ENCODE results near the gene PCDHGA3. TPM values are rescaled to one million over a fixed set of nuclear protein-coding genes. Genes with fewer than 3 reads are reported as not detected.
"Not testable (repeated sequence)": the region's sequence is repeated elsewhere in the genome, so short reads cannot be mapped to it uniquely, and the experiment has no call there.

Gene PCDHGA3
- total RNA-seq, 2 donors from 2014 or later: 5.0 to 5.8 TPM

GRCh38 chr5:141342773-141343172 is 856 bp upstream of the PCDHGA3 start:
- no peak for ATAC-seq
- intact Hi-C loops (cut with DNase I): no loop called here
- no peak for DNase-seq

GRCh38 chr5:141343953-141344463 is 379 bp downstream of the PCDHGA3 start:
- DNase-seq (no peak), ATAC-seq (peak in 1 of 2 donors; percentile 48)
- intact Hi-C loops (cut with DNase I): no loop called here

- intact Hi-C loops (cut with DNase I): no loop called here
- no peak for ATAC-seq
- DNase-seq: no peak
Measured at GRCh38 chr5:141345327-141345726, 1.7 kb downstream of the PCDHGA3 start.

- intact Hi-C loops (cut with DNase I); ATAC-seq; DNase-seq: not testable (repeated sequence)
Measured at GRCh38 chr5:141346017-141346416, 2.4 kb downstream of the PCDHGA3 start.

- peak; percentile 57 to 66 for ATAC-seq
- intact Hi-C loops (cut with DNase I): loop anchor here in 1 of 2 donors (10.0 kb wide), 2 partner anchors 55 to 145 kb away; partner anchors contain the start of genes PCDHB12, PCDHGA9 and PCDHGB6
- DNase-seq: peak; percentile 38
Measured at GRCh38 chr5:141349917-141350619, 6.4 kb downstream of the PCDHGA3 start, which contains the start of gene PCDHGB1. PCDHGB1 (plus strand) TSS chr5:141350099; CDS start chr5:141350261, 162 bp downstream.

- intact Hi-C loops (cut with DNase I): loop anchor here in 1 of 2 donors (10.0 kb wide), 2 partner anchors 53 to 147 kb away; partner anchors contain the start of genes PCDHB12, PCDHGA9 and PCDHGB6
- no peak for DNase-seq
- ATAC-seq: no peak
Measured at GRCh38 chr5:141351591-141351990, 8.0 kb downstream of the PCDHGA3 start.

GRCh38 chr5:141354900-141355469 is 11.4 kb downstream of the PCDHGA3 start, which contains the start of gene PCDHGA4:
PCDHGA4 (plus strand) TSS chr5:141355021; CDS start chr5:141355108, 87 bp downstream.
- ATAC-seq (no peak), DNase-seq (no peak)
- intact Hi-C loops (cut with DNase I): loop anchor here in 1 of 2 donors (10.0 kb wide), 2 partner anchors 50 to 150 kb away; partner anchors contain the start of genes PCDHB12, PCDHGA9 and PCDHGB6

- intact Hi-C loops (cut with DNase I): loop anchor here in 1 of 2 donors (10.0 kb wide), 2 partner anchors 49 to 151 kb away; partner anchors contain the start of genes PCDHB12, PCDHGA9 and PCDHGB6
- DNase-seq (no peak), ATAC-seq (no peak)
Measured at GRCh38 chr5:141355641-141356040, 12.0 kb downstream of the PCDHGA3 start.

- DNase-seq: no peak
- intact Hi-C loops (cut with DNase I): loop anchor here in 1 of 2 donors (10.0 kb wide), 2 partner anchors 49 to 151 kb away; partner anchors contain the start of genes PCDHB12, PCDHGA9 and PCDHGB6
- no peak for ATAC-seq
Measured at GRCh38 chr5:141356133-141356532, 12.5 kb downstream of the PCDHGA3 start.

GRCh38 chr5:141356950-141357349 is 13.3 kb downstream of the PCDHGA3 start:
- DNase-seq: no peak
- intact Hi-C loops (cut with DNase I): loop anchor here in 1 of 2 donors (10.0 kb wide), 2 partner anchors 48 to 152 kb away; partner anchors contain the start of genes PCDHB12, PCDHGA9 and PCDHGB6
- ATAC-seq: no peak

GRCh38 chr5:141359790-141360426 is 16.3 kb downstream of the PCDHGA3 start, which contains the start of gene PCDHGB2:
PCDHGB2 (plus strand) TSS chr5:141359994; CDS start chr5:141360136, 142 bp downstream.
- no peak for ATAC-seq
- intact Hi-C loops (cut with DNase I): loop anchor here in 1 of 2 donors (10.0 kb wide), 2 partner anchors 45 to 155 kb away; partner anchors contain the start of genes PCDHB12, PCDHGA9 and PCDHGB6
- no peak for DNase-seq

GRCh38 chr5:141360685-141361084 is 17.1 kb downstream of the PCDHGA3 start:
- intact Hi-C loops (cut with DNase I): no loop called here
- DNase-seq: no peak
- ATAC-seq: no peak

- DNase-seq (no peak), ATAC-seq (no peak)
- intact Hi-C loops (cut with DNase I): no loop called here
Measured at GRCh38 chr5:141362719-141363118, 19.1 kb downstream of the PCDHGA3 start.

- DNase-seq: no peak
- intact Hi-C loops (cut with DNase I): no loop called here
Measured at GRCh38 chr5:141363952-141364660, 20.5 kb downstream of the PCDHGA3 start, which contains the start of gene PCDHGA5. PCDHGA5 (plus strand) TSS chr5:141364162; CDS start chr5:141364331, 169 bp downstream.

GRCh38 chr5:141366016-141366896 is 22.6 kb downstream of the PCDHGA3 start:
- no peak for DNase-seq
- no peak for ATAC-seq
- intact Hi-C loops (cut with DNase I): no loop called here

More at GRCh38 chr5:141363952-141364660, 20.5 kb downstream of the PCDHGA3 start, which contains the start of gene PCDHGA5:
- ATAC-seq: no peak

- ATAC-seq (peak; percentile 86 to 90), DNase-seq (peak; percentile 49)
- intact Hi-C loops (cut with DNase I): no loop called here
Measured at GRCh38 chr5:141369994-141370848, 26.6 kb downstream of the PCDHGA3 start, which contains the start of gene PCDHGB3. PCDHGB3 (plus strand) TSS chr5:141370242; CDS start chr5:141370395, 153 bp downstream.
